HG02885 (cell line): ENCODE data around the gene EIF3J.

Experiments used
- ATAC-seq: cut with Tn5 transposase; IDR thresholded peaks from one replicate; pipeline ENCODE4 v1.9.1; 2021; ENCODE audit warnings: mild to moderate bottlenecking; ENCODE audit not compliant: unreplicated experiment, poor library complexity

EIF3J gene

DNA sequence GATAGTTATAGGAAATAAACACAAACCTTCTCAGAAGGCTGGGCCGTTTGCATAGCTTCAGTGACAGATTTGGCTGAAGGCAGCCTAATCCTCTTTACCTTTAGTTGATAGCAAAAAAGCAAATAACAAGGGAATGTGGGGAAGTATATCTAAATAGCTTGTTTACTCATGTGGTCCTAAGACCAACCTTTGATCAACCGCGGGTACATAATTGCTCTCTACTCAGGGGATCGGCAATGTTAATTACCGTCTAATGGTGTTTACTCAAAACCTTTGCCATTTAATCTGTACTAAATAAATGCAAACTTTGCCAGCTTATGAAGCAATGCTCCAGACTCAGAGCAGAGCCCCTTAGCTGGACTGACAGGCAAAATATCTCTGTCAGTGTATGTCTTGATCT, 51.6 kb downstream of the EIF3J start:
- ATAC-seq = no peak

DNA sequence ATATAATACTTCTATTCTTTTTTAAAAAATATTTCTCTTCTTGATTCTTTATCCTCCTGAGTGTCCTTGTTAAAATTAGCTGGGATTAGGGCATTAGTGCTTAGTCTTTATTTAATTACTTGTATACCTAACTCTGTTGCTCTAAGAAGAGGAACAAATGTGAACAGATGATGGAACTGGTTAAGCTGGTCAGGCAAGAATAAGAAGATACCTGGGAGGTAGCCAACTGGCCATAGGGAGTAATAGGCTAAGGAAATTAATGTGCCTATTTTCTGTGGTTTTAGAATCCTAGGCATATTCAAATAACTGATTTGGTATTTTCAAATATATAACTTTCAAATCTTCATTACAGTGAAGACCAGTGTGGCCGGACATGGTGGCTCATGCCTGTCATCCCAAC, 54.4 kb downstream of the EIF3J start:
- ATAC-seq = no peak

DNA sequence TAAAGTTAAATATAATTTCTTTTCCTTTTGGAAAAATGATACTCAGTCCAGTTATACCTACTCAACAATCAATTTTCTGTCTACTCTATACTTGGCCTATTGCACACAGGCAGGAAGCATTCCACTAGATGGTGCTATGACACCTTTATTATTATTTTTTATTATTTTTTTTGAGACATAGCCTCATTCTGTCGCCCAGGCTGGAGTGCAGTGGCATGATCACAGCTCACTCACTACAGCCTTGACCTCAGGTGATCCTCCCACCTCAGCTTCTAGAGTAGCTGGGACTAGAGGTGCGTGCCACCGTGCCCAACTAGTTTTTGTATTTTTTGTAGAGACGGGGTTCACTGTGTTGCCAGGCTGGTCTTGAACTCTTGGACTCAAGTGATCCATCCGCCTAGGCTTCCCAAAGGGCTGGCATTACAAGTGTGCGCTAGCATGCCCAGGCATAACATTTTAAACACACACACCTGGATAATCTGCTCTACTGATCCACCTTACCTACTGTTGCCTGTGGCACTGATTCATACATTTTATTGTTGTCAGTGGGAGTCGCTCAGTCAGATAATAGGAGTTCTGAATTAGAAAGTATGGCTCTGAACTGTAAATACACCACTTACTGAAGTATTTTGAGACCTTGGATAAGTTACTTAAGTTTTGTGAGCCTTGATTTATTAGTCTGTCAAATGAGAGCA, 56.2 kb downstream of the EIF3J start:
- ATAC-seq = no peak

DNA sequence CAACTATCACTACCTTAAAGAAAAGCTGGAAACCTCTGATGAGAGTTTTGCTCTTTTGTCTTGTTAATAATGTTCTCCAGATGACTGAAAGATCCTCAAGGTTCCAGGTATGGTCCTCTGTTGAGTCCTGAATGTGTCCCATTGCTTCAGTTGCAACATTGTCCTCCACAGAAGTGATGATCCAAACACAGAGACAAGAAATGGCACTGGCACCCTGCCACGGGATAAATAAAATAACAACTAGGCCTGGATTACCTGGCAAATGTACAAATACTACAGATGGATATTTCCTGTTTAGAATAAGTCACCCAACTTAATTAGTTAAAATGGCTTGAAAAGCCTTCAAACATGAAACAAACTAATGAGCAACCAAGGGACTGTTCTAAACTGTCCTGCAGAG, 58.3 kb downstream of the EIF3J start:
- ATAC-seq = no peak

DNA sequence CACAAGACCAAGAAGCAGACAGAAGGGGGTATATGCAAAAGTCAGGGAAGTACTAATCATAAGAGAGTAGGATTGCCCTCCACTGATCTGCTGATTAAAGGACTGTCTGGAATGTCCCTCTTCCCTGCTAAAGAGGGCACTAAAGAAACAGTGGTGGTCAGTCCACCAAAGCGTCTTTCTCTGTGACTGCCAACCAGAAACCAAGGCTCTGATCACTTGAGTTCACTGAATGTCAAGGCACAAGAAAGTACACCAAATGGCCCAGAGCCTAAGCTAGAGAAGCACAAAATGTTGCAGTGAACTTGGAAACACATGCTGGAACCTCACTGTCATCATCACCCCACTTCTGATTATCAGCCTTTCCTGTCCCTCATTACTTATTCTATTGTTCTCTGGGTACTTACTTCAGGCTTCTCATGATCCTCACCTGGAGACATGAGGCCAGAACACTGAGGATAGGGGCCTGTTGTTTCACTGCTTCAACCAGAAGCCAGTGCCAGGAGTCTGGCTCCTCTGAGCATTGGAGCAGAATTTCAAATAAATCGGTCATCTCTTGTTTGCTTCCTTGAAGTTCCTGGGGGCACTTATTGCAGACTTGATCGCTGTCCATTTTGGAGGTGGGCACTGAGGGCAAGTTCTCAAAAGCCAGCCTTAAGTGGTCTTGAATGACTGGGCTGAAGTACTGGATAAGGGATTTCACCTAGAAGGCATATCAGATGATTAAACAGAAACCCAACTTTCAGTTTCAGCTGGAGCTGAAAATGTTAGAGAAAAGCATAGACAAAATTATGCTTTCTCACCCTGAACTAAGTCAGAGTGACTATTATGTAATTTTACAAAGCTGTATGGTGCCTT, 58.9 kb downstream of the EIF3J start:
- no peak for ATAC-seq

DNA sequence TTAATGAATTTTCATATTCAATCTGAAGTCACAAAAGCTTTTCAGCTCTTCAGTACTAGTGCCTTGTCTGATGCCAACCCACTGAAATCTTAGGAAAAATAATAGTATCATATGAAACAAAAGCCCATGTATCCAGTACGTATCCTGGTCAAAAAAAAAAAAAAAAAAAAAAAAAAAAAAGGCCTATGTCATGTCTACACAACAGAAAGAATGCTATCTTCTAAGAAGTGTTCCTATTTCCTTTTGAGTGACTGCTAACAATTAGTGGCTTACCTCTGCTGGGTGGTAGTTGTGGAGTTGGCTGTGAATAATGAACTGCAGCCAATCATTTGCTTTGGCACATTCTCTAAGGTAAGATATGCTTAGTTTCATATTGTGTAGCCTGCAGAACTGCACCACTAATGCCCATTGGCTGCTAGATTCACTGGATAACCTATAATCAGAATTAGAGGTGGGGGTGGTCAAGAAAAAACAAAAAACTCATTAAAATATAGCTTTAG, 59.6 kb downstream of the EIF3J start:
- ATAC-seq = no peak

DNA sequence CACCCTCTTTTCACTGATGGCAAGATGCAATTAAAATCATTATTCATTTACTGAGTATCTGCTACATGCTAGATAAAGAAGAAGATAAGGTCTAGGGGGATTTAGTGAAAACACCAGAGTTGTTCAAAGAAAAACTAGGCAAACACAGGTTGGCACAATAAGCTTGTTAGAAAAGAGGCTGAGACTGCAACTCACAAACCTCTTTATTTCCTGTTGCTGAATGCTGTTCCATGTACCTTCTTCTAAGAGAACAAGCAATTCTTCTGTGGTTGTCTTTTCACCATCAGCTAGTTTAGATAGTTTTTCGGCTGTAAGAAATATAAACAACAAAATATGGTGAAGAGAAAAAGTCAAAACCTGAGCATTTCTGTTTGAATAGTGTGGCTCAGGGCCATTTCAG, 61.1 kb downstream of the EIF3J start:
- no peak for ATAC-seq

DNA sequence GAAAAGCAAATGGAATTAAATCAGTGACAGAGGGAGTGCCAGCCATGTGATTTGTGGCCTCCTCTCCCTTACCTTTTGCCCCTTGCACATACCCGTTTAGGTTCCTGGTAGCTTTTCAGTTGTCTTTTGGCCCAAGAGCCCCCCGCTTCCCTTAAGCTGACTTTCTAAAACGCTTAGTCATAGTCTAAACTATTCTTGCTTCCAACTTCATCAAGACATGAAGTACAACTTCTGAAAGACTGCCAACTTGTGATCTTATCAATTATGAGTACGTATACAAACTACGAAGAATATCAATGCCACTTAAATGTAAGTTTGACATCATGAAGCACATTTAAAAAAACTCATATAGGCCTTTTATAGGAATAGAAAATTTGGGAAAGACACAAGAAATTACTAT, 61.9 kb downstream of the EIF3J start:
- ATAC-seq = no peak

DNA sequence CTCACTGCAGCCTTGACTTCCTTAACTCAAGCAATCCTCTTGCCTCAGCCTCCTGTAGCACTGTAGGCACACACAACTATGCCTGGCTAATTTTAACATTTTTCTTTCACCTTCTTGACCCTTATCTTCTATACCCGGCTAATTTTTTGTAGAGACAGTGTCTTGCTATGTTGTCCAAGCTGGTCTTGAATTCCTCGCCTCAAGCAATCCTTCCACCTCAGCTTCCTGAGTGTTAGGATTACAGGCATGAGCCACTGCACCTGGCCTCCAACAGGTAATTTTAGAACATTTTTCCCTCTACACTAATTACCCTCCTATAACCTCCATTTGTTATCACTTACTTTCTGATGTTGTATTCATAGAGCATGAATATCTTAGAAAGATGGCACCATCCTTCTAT, 66.2 kb downstream of the EIF3J start:
- no peak for ATAC-seq

DNA sequence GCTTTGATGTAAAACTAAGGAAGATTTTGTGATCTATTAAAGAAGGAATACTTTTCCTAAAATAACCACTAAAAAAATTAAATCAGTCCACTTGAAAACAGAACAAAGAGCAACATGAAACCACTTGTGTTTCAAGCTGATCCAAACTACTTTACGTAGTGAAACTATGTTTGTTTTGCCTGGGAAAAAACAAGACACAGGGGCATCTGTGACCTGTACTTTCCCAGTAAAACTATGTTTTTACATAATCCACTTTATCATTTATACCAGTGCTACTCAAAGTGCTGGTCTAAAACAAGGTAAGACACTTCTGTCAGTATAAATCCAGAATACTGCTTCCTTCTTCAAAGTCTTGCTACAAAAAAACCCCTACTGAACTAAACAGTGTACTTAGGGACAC, 69.8 kb downstream of the EIF3J start:
- ATAC-seq = no peak
